NCI-H2107 treated with DMSO at 0.1 percent for 48 hours (cell line): ENCODE results near the gene NIPAL4.
"Not testable (repeated sequence)": the region's sequence is repeated elsewhere in the genome, so short reads cannot be mapped to it uniquely, and the experiment has no call there.

Experiments
- DNase-seq: peaks from one replicate; lab custom pipeline; 2025; ENCODE audit not compliant: unreplicated experiment; lab: John Stamatoyannopoulos, UW

The NIPAL4 gene

GRCh38 chr5:157459715-157460599 lies at the start of gene NIPAL4:
TSS of gene NIPAL4 (plus strand) at chr5:157460213. CDS start at chr5:157460321, 108 bp downstream.
- DNase-seq: no peak

- DNase-seq: no peak
Observed at GRCh38 chr5:157415838-157416237, 44.2 kb upstream of the NIPAL4 start.

- DNase-seq: not testable (repeated sequence)
Observed at GRCh38 chr5:157419521-157419920, 40.5 kb upstream of the NIPAL4 start.

- not testable (repeated sequence) for DNase-seq
Observed at GRCh38 chr5:157429920-157430319, 30.1 kb upstream of the NIPAL4 start.

GRCh38 chr5:157431544-157432200 lies 28.3 kb upstream of the NIPAL4 start:
- DNase-seq: peak; percentile 14

GRCh38 chr5:157434096-157434495 lies 25.9 kb upstream of the NIPAL4 start:
- no peak for DNase-seq

GRCh38 chr5:157443041-157443549 lies 16.9 kb upstream of the NIPAL4 start:
- DNase-seq: no peak

GRCh38 chr5:157444224-157444623 lies 15.8 kb upstream of the NIPAL4 start:
- no peak for DNase-seq

GRCh38 chr5:157445745-157446411 lies 14.1 kb upstream of the NIPAL4 start:
- DNase-seq: no peak

GRCh38 chr5:157446412-157446935 lies 13.5 kb upstream of the NIPAL4 start:
- DNase-seq: no peak

- no peak for DNase-seq
Observed at GRCh38 chr5:157447201-157447637, 12.8 kb upstream of the NIPAL4 start.

- DNase-seq: no peak
Observed at GRCh38 chr5:157449011-157449723, 10.8 kb upstream of the NIPAL4 start.

GRCh38 chr5:157450024-157450423 lies 10.0 kb upstream of the NIPAL4 start:
- DNase-seq: no peak

GRCh38 chr5:157451806-157452205 lies 8.2 kb upstream of the NIPAL4 start:
- no peak for DNase-seq

- DNase-seq: no peak
Observed at GRCh38 chr5:157454273-157454672, 5.7 kb upstream of the NIPAL4 start.

- DNase-seq: no peak
Observed at GRCh38 chr5:157455057-157455456, 5.0 kb upstream of the NIPAL4 start.

GRCh38 chr5:157456301-157456700 lies 3.7 kb upstream of the NIPAL4 start:
- no peak for DNase-seq

GRCh38 chr5:157457391-157457790 lies 2.6 kb upstream of the NIPAL4 start:
- DNase-seq: no peak

- no peak for DNase-seq
Observed at GRCh38 chr5:157458835-157459234, 1.2 kb upstream of the NIPAL4 start.

GRCh38 chr5:157460921-157461792 lies 1.1 kb downstream of the NIPAL4 start:
- no peak for DNase-seq
